ENCODE data around the gene RPH3AL. TPM values are rescaled to one million over a fixed set of nuclear protein-coding genes. Genes with fewer than 3 reads are reported as not detected.

The RPH3AL gene
- total RNA-seq, 6 donors from 2014 or later: 33.6 to 93.2 (median 54.3) TPM

- 24 to 50% methylated on average over 6 to 8 of the region's 8 CpGs for WGBS, 2 donors
- H3K27me3 ChIP-seq: no peaks in the 10 kb centered on the region
- H3K9me3 ChIP-seq: no peaks in the 10 kb centered on the region
- no peak for ATAC-seq (ENCODE audit: low FRiP score in 2 of 2)
- H3K27ac ChIP-seq: peak overlapping the region; percentile 86 to 92 (median 90)
- TF ChIP-seq POLR2AphosphoS5 (IDR thresholded peaks at IDR 0.05) (peak in 1 of 2 donors; percentile 78), EP300 (IDR thresholded peaks at IDR 0.05) (no peak)
- no peak overlapping the region for H3K4me3 ChIP-seq
- no peaks in the 10 kb centered on the region for H3K36me3 ChIP-seq
- no peak for DNase-seq
- H3K4me1 ChIP-seq: peaks cover 50 to 75% (median 62%) of the 10 kb centered on the region in 4 donors
Observed at GRCh38 chr17:353213-353837, 718 bp upstream of the RPH3AL start.

- Histone ChIP-seq H3K27ac (peak overlapping the region; percentile 86 to 92 (median 90)), H3K27me3 (no peaks in the 10 kb centered on the region), H3K4me3 (peak overlapping the region in 3 of 4 donors; percentile 23 to 41 (median 27)), H3K4me1 (peaks cover 61 to 84% (median 76%) of the 10 kb centered on the region in 4 donors), H3K36me3 (no peaks in the 10 kb centered on the region), H3K9me3 (no peaks in the 10 kb centered on the region)
- TF ChIP-seq EP300 (IDR thresholded peaks at IDR 0.05): no peak
- no peak for TF ChIP-seq CTCF (IDR thresholded peaks at IDR 0.05)
- peak in 1 of 4 donors; percentile 20 for TF ChIP-seq POLR2A (IDR thresholded peaks at IDR 0.05)
- ATAC-seq (ENCODE audit: low FRiP score in 2 of 2): no peak
- DNase-seq: no peak
- 56 to 85% methylated on average over 18 to 19 of the region's 19 CpGs for WGBS, 2 donors
Observed at GRCh38 chr17:351875-352420, 659 bp downstream of the RPH3AL start.

- H3K4me1 ChIP-seq: peaks cover 61 to 86% (median 76%) of the 10 kb centered on the region in 4 donors
- H3K36me3 ChIP-seq: no peaks in the 10 kb centered on the region
- no peak for TF ChIP-seq CTCF (IDR thresholded peaks at IDR 0.05)
- no peak for TF ChIP-seq POLR2AphosphoS5 (IDR thresholded peaks at IDR 0.05)
- no peak for TF ChIP-seq EP300 (IDR thresholded peaks at IDR 0.05)
- no peak for TF ChIP-seq POLR2A (IDR thresholded peaks at IDR 0.05)
- no peaks in the 10 kb centered on the region for H3K27me3 ChIP-seq
- DNase-seq: no peak
- peak overlapping the region; percentile 86 to 92 (median 90) for H3K27ac ChIP-seq
- H3K9me3 ChIP-seq: no peaks in the 10 kb centered on the region
- H3K4me3 ChIP-seq: peak overlapping the region in 2 of 4 donors; percentile 27 to 41
- no peak for ATAC-seq (ENCODE audit: low FRiP score in 2 of 2)
- 52 to 66% methylated on average over 6 of the region's 6 CpGs for WGBS, 2 donors
Observed at GRCh38 chr17:351449-351738, 1.2 kb downstream of the RPH3AL start.

GRCh38 chr17:350706-351448, 1.7 kb downstream of the RPH3AL start:
- peak; percentile 68 to 97 (median 92) for TF ChIP-seq EP300 (IDR thresholded peaks at IDR 0.05)
- TF ChIP-seq POLR2A (IDR thresholded peaks at IDR 0.05): peak in 1 of 4 donors; percentile 25
- peak; percentile 91 to 95 for TF ChIP-seq POLR2AphosphoS5 (IDR thresholded peaks at IDR 0.05)
- no peak for TF ChIP-seq CTCF (IDR thresholded peaks at IDR 0.05)
- H3K36me3 ChIP-seq: no peaks in the 10 kb centered on the region
- 39 to 42% methylated on average over 6 to 8 of the region's 8 CpGs for WGBS, 2 donors
- peaks cover 61 to 86% (median 76%) of the 10 kb centered on the region in 4 donors for H3K4me1 ChIP-seq
- H3K4me3 ChIP-seq: peak overlapping the region in 2 of 4 donors; percentile 27 to 41
- H3K27ac ChIP-seq: peak overlapping the region; percentile 86 to 92 (median 90)
- DNase-seq: peak in 1 of 2 donors; percentile 93
- no peaks in the 10 kb centered on the region for H3K27me3 ChIP-seq
- ATAC-seq (ENCODE audit: low FRiP score in 2 of 2): peak; percentile 80 to 86
- no peaks in the 10 kb centered on the region for H3K9me3 ChIP-seq

- Histone ChIP-seq H3K4me1 (peaks cover 61 to 79% (median 74%) of the 10 kb centered on the region in 4 donors), H3K9me3 (no peaks in the 10 kb centered on the region), H3K27me3 (no peaks in the 10 kb centered on the region), H3K27ac (peak overlapping the region; percentile 86 to 92 (median 90)), H3K36me3 (no peaks in the 10 kb centered on the region), H3K4me3 (peak overlapping the region in 1 of 4 donors; percentile 4)
- WGBS, 2 donors: 26 to 38% methylated on average over 3 of the region's 3 CpGs
- DNase-seq (no peak), ATAC-seq (ENCODE audit: low FRiP score in 2 of 2) (peak in 1 of 2 donors; percentile 6)
- TF ChIP-seq POLR2AphosphoS5 (IDR thresholded peaks at IDR 0.05) (peak in 1 of 2 donors; percentile 42), CTCF (IDR thresholded peaks at IDR 0.05) (no peak), POLR2A (IDR thresholded peaks at IDR 0.05) (no peak), EP300 (IDR thresholded peaks at IDR 0.05) (peak in 1 of 4 donors; percentile 28)
Observed at GRCh38 chr17:349666-350065, 2.9 kb downstream of the RPH3AL start.
